ENCODE data around the gene SYNE2. TPM values are rescaled to one million over a fixed set of nuclear protein-coding genes. Genes with fewer than 3 reads are reported as not detected.

The SYNE2 gene
- total RNA-seq, 4 donors from 2014 or later, result 136 to 323 (median 215) TPM

DNA sequence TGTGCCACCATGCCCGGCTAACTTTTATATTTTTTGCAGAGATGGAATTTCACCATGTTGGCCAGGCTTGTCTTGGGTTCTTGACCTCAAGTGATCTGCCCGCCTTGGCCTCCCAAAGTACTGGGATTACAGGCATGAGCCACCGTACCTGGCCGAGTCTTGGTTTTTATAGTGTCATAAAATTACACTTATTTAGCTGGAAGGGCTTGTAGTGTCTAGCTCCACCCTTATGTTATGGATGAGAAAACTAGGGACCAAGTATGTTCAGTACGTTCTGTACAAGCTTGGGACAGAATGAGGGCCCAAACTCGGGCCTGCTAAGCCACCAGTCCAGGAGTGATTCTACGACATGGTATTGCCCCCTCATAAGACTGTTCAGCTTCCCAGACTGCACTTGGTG is 35.1 kb downstream of the SYNE2 start:
- TF ChIP-seq, protein P1, sequence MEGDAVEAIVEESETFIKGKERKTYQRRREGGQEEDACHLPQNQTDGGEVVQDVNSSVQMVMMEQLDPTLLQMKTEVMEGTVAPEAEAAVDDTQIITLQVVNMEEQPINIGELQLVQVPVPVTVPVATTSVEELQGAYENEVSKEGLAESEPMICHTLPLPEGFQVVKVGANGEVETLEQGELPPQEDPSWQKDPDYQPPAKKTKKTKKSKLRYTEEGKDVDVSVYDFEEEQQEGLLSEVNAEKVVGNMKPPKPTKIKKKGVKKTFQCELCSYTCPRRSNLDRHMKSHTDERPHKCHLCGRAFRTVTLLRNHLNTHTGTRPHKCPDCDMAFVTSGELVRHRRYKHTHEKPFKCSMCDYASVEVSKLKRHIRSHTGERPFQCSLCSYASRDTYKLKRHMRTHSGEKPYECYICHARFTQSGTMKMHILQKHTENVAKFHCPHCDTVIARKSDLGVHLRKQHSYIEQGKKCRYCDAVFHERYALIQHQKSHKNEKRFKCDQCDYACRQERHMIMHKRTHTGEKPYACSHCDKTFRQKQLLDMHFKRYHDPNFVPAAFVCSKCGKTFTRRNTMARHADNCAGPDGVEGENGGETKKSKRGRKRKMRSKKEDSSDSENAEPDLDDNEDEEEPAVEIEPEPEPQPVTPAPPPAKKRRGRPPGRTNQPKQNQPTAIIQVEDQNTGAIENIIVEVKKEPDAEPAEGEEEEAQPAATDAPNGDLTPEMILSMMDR (IDR thresholded peaks at IDR 0.05; ENCODE audit: low read depth), result no peak

DNA sequence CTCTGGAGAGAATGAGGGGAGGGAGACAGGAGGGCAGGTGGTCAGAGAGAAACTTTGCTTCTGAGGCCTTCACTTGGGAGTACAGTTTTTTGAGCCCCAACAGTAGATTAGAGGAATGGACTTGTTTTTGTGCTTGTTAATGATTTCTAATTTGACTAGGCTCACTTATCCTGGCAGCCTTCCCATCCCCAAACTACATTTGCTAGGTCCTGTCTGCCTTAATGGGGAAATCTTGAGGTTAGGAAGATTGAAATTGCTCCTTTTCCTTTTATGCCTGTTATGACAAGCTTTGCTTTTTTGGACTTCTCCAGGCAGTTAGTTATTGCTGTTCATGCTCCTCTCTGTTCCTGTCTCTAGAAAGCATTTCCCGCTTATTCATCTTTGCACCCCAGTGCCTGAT is 37.7 kb downstream of the SYNE2 start:
- TF ChIP-seq, protein P1 (IDR thresholded peaks at IDR 0.05; ENCODE audit: low read depth), result no peak

DNA sequence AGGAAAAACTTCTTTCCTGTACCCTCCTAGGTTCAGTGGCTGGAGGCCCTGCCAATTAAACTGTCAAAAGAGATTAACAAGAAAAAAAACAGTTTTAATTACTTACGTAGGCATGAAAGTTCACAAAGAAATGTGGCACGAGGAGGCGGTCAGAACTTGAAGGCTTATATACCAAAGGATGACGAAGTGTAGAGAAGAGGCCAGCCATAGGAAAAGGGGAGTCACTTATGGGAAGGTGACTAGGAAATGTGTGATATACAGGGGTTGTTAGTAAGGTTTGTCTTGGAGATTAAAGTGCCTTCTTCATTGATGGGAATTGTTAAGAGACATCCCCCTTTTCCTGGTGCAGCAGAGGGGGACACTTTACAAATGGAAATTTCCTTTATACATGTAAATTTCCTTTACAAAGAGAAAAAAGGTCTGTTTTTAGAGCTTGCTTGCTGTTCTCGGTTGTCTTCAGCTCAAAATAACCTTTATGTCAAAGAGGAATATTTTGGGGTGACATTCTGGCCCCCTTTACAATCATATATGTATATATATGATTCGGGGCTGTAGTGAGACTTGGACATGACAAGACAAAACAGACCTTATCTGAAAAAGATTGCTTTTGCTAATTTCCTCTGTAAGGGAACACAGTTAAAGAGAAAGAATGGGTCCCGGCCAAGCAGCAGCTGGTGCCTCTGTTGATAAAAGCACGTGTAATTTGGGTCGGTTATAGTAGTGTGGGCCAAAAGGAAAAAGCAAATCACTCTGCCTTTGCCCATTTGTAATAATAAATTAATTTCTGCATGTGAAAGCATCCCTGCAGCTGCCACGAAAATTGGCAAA is 38.6 kb downstream of the SYNE2 start:
- TF ChIP-seq, protein P1 (IDR thresholded peaks at IDR 0.05; ENCODE audit: low read depth), result no peak

GRCh38 chr14:63892265-63892664 is 39.5 kb downstream of the SYNE2 start:
- TF ChIP-seq, protein P1 (IDR thresholded peaks at IDR 0.05; ENCODE audit: low read depth), result no peak

- TF ChIP-seq, protein P1 (IDR thresholded peaks at IDR 0.05; ENCODE audit: low read depth), result no peak
Measured at GRCh38 chr14:63893701-63894458, 41.1 kb downstream of the SYNE2 start.

- TF ChIP-seq, protein P1 (IDR thresholded peaks at IDR 0.05; ENCODE audit: low read depth), result no peak
Measured at GRCh38 chr14:63895510-63895909, 42.7 kb downstream of the SYNE2 start.

GRCh38 chr14:63896278-63896720 is 43.5 kb downstream of the SYNE2 start:
- TF ChIP-seq, protein P1 (IDR thresholded peaks at IDR 0.05; ENCODE audit: low read depth), result no peak
